Astrocyte (in vitro differentiated cells and primary cell): ENCODE measurements around the gene RIGI. TPM values are rescaled to one million over a fixed set of nuclear protein-coding genes. Genes with fewer than 3 reads are reported as not detected.
"Not testable (repeated sequence)": the region's sequence is repeated elsewhere in the genome, so short reads cannot be mapped to it uniquely, and the experiment has no call there.

Source experiments
- DNase-seq: peaks from one replicate; pipeline ENCODE4 v3.0.0-alpha.2; 2010; ENCODE audit warnings: low read depth
- FAIRE-seq: peaks from 2 replicates; lab custom pipeline; 2011; peaks lifted over from hg19 to GRCh38; lab: Jason Lieb, UNC
- H2AFZ ChIP-seq: 2 replicates; pipeline ENCODE4 v1.6.0; 2012; ENCODE audit warnings: low read depth, low read length, inconsistent platforms
- H3K27ac ChIP-seq: 2 replicates; pipeline ENCODE4 v1.5.1; 2011; ENCODE audit warnings: low read depth, low read length, inconsistent platforms
- H3K27me3 ChIP-seq: 2 replicates; pipeline ENCODE4 v1.6.0; 2011; ENCODE audit warnings: low read length, inconsistent platforms; ENCODE audit not compliant: insufficient read depth
- H3K36me3 ChIP-seq: 2 replicates; pipeline ENCODE4 v1.5.1; 2011; ENCODE audit warnings: low read length, inconsistent platforms; ENCODE audit not compliant: insufficient read depth
- H3K4me1 ChIP-seq: 2 replicates; pipeline ENCODE4 v1.5.1; 2011; ENCODE audit warnings: low read length, inconsistent platforms; ENCODE audit not compliant: insufficient read depth
- H3K4me2 ChIP-seq: 2 replicates; pipeline ENCODE4 v1.6.0; 2012; ENCODE audit warnings: low read length, inconsistent platforms
- H3K4me3 ChIP-seq: 2 replicates; pipeline ENCODE4 v1.5.1; 2011; ENCODE audit warnings: low read depth, mild to moderate bottlenecking, low read length, inconsistent platforms; ENCODE audit not compliant: insufficient read depth
- H3K79me2 ChIP-seq: 2 replicates; pipeline ENCODE4 v1.6.0; 2012; ENCODE audit warnings: mild to moderate bottlenecking, low read length, inconsistent platforms; ENCODE audit not compliant: insufficient read depth
- H3K9ac ChIP-seq: 2 replicates; pipeline ENCODE4 v1.6.0; 2012; ENCODE audit warnings: mild to moderate bottlenecking, low read length, inconsistent platforms
- H3K9me3 ChIP-seq: 2 replicates; pipeline ENCODE4 v1.5.1; 2012; ENCODE audit warnings: low read depth, mild to moderate bottlenecking, low read length, inconsistent platforms; ENCODE audit not compliant: insufficient read depth
- H4K20me1 ChIP-seq: 2 replicates; pipeline ENCODE4 v1.6.0; 2012; ENCODE audit warnings: low read length, inconsistent platforms; ENCODE audit not compliant: insufficient read depth
- H3K27ac Mint-ChIP-seq: one replicate; pipeline ENCODE4 v1.8.0; 2021; ENCODE audit warnings: mild to moderate bottlenecking, mixed read lengths; ENCODE audit not compliant: unreplicated experiment
- H3K27me3 Mint-ChIP-seq: one replicate; pipeline ENCODE4 v1.8.0; 2021; ENCODE audit warnings: low read depth, mixed read lengths; ENCODE audit not compliant: unreplicated experiment
- H3K36me3 Mint-ChIP-seq: one replicate; pipeline ENCODE4 v1.8.0; 2021; ENCODE audit warnings: low read depth, mixed read lengths; ENCODE audit not compliant: unreplicated experiment
- H3K4me1 Mint-ChIP-seq: one replicate; pipeline ENCODE4 v1.8.0; 2021; ENCODE audit warnings: low read depth, mixed read lengths; ENCODE audit not compliant: unreplicated experiment
- H3K4me3 Mint-ChIP-seq: one replicate; pipeline ENCODE4 v1.8.0; 2021; ENCODE audit warnings: mild to moderate bottlenecking, moderate library complexity, mixed read lengths; ENCODE audit not compliant: unreplicated experiment
- H3K9me3 Mint-ChIP-seq: one replicate; pipeline ENCODE4 v1.8.0; 2021; ENCODE audit warnings: mild to moderate bottlenecking, mixed read lengths; ENCODE audit not compliant: unreplicated experiment
- EZH2 ChIP-seq: IDR thresholded peaks from 2 replicates; pipeline ENCODE4 v1.6.1; 2012; ENCODE audit warnings: mild to moderate bottlenecking, low read length, inconsistent platforms; ENCODE audit not compliant: insufficient read depth
- total RNA-seq: library from RNA; stranded (reverse); gene quantifications from 2 replicates; pipeline ENCODE4 v1.2.1, GENCODE V29; 2021
- TF ChIP-seq, protein P1 (sequence below): IDR thresholded peaks from 2 replicates; pipeline ENCODE4 v1.5.1; 2011; ENCODE audit warnings: low read depth, mild to moderate bottlenecking, inconsistent platforms, low read length, moderate library complexity; ENCODE audit not compliant: insufficient read depth

RIGI gene
- total RNA-seq, 1 donor from 2014 or later = 164 TPM

DNA sequence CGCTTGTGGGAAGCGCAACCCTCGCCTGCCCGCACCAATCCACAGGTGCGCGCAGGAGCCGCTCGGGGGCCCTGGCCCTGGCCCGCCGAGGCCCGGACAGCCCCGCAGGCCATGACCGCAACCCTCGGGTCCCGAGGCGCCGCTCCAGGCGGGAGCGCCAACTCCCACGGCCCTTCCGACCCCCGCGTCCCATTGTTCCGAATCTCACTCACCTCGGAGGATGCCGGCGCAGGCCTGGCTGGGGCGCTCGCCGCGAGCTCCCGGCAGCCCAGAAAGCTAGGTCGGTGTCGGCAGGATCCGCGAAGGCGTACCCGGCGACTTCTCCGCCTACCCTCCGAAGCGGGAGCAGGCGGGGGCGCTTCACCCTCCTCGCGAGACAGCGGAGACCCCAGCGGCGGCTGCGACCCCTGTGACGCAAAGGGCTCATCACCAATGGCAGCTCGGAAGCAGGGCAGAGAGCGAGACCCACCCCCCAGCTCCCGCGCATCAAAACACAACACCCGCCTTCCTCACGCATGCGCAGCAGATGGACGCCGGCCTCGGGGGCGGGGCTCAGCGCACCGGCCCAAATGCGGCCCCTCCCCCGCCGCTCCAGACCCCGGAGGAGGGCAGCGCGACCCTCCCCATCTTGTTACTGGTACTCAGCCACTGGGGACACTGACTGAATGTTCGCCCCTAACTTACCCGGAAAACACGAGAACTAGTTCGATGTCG, 24.7 kb upstream of the RIGI start:
- no peaks in the 10 kb centered on the region for H3K9me3 Mint-ChIP-seq
- Histone ChIP-seq H3K9ac (peak overlapping the region; percentile 97), H3K4me1 (peaks cover 5% of the 10 kb centered on the region), H3K27me3 (no peaks in the 10 kb centered on the region), H3K36me3 (no peaks in the 10 kb centered on the region), H3K4me3 (peak overlapping the region; percentile 93), H4K20me1 (peaks cover 40% of the 10 kb centered on the region), H3K9me3 (no peaks in the 10 kb centered on the region), H3K4me2 (peak overlapping the region; percentile 89), H2AFZ (peak overlapping the region; percentile 43), H3K27ac (peak overlapping the region; percentile 98), H3K79me2 (peaks cover 74% of the 10 kb centered on the region)
- FAIRE-seq = no peak
- H3K27me3 Mint-ChIP-seq = no peaks in the 10 kb centered on the region
- TF ChIP-seq, protein P1, sequence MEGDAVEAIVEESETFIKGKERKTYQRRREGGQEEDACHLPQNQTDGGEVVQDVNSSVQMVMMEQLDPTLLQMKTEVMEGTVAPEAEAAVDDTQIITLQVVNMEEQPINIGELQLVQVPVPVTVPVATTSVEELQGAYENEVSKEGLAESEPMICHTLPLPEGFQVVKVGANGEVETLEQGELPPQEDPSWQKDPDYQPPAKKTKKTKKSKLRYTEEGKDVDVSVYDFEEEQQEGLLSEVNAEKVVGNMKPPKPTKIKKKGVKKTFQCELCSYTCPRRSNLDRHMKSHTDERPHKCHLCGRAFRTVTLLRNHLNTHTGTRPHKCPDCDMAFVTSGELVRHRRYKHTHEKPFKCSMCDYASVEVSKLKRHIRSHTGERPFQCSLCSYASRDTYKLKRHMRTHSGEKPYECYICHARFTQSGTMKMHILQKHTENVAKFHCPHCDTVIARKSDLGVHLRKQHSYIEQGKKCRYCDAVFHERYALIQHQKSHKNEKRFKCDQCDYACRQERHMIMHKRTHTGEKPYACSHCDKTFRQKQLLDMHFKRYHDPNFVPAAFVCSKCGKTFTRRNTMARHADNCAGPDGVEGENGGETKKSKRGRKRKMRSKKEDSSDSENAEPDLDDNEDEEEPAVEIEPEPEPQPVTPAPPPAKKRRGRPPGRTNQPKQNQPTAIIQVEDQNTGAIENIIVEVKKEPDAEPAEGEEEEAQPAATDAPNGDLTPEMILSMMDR = no peak
- TF ChIP-seq EZH2 = no peak
- peak overlapping the region; percentile 93 for H3K27ac Mint-ChIP-seq
- peak overlapping the region; percentile 95 for H3K4me3 Mint-ChIP-seq
- H3K4me1 Mint-ChIP-seq = peaks cover 12% of the 10 kb centered on the region
- peaks cover 5% of the 10 kb centered on the region for H3K36me3 Mint-ChIP-seq
- DNase-seq = peak; percentile 83

DNA sequence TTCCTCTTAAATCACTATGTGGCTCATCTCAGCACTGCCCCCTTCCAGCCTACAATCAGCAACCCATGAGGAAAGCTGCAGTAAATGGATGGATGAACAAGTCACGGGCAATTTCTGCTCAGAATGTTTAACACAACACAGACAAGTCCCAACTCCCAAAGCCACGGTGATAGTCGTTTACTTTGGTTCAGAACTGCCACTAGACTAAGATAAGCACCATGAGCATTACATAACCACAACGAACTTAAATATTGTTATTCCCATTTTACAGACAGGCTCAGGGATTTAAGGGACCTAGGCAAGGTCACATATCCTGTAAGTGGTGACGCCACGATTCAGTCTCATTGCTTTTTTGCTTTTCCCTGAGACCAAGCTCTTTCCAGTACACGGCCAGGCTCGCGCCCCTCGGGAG, 24.2 kb upstream of the RIGI start:
- Mint-ChIP-seq H3K27ac (peak overlapping the region; percentile 78), H3K4me1 (peaks cover 12% of the 10 kb centered on the region), H3K9me3 (no peaks in the 10 kb centered on the region), H3K36me3 (peaks cover 5% of the 10 kb centered on the region), H3K4me3 (peak overlapping the region; percentile 95), H3K27me3 (no peaks in the 10 kb centered on the region)
- Histone ChIP-seq H3K9me3 (no peaks in the 10 kb centered on the region), H2AFZ (peak overlapping the region; percentile 43), H3K4me1 (peaks cover 5% of the 10 kb centered on the region), H3K4me3 (peak overlapping the region; percentile 93), H3K27me3 (no peaks in the 10 kb centered on the region), H4K20me1 (peaks cover 45% of the 10 kb centered on the region), H3K27ac (peak overlapping the region; percentile 98), H3K79me2 (peaks cover 76% of the 10 kb centered on the region), H3K9ac (peak overlapping the region; percentile 97), H3K4me2 (peak overlapping the region; percentile 89), H3K36me3 (no peaks in the 10 kb centered on the region)
- FAIRE-seq = no peak
- TF ChIP-seq EZH2 = no peak
- TF ChIP-seq, protein P1 = no peak
- DNase-seq = peak; percentile 41

DNA sequence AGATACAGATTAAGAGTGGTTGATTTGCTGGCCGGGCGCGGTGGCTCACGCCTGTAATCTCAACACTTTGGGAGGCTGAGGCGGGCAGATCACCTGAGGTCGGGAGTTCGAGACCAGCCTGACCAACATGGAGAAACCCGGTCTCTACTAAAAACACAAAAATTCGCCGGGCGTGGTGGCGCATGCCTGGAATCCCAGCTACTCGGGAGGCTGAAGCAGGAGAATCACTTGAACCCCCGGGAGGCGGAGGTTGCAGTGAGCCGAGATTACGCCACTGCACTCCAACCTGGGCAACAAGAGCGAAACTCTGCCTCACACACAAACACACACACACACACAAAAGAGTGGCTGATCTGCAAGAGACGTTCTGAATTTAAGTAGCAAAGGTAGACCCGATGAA, 22.2 kb upstream of the RIGI start:
- H3K36me3 Mint-ChIP-seq = peaks cover 12% of the 10 kb centered on the region
- not testable (repeated sequence) for H3K4me2 ChIP-seq, H3K27me3 ChIP-seq

More for the DNA sequence above, 22.2 kb upstream of the RIGI start:
- not testable (repeated sequence) for H3K9me3 ChIP-seq, H3K4me1 ChIP-seq, H3K4me3 ChIP-seq, H3K36me3 ChIP-seq, DNase-seq, H3K9me3 Mint-ChIP-seq, H3K27ac ChIP-seq, H3K9ac ChIP-seq, H3K4me1 Mint-ChIP-seq, FAIRE-seq, H3K27ac Mint-ChIP-seq, H2AFZ ChIP-seq, H3K27me3 Mint-ChIP-seq
- peaks cover 63% of the 10 kb centered on the region for H4K20me1 ChIP-seq
- peak overlapping the region; percentile 48 for H3K4me3 Mint-ChIP-seq
- H3K79me2 ChIP-seq = peaks cover 87% of the 10 kb centered on the region
